HG02623 (cell line): Measurements from ENCODE around the gene PECR.
"Not testable (repeated sequence)": the region's sequence is repeated elsewhere in the genome, so short reads cannot be mapped to it uniquely, and the experiment has no call there.

ENCODE experiments used
- ATAC-seq: cut with Tn5 transposase; IDR thresholded peaks from one replicate; pipeline ENCODE4 v1.9.1; 2021; ENCODE audit warnings: moderate library complexity; ENCODE audit not compliant: unreplicated experiment

The PECR gene

GRCh38 chr2:216107320-216107719, 25.7 kb upstream of the PECR start:
- no peak for ATAC-seq

GRCh38 chr2:216104691-216105090, 23.1 kb upstream of the PECR start:
- ATAC-seq: no peak

- no peak for ATAC-seq
Measured at GRCh38 chr2:216103213-216103612, 21.6 kb upstream of the PECR start.

GRCh38 chr2:216101109-216101508, 19.5 kb upstream of the PECR start:
- no peak for ATAC-seq

- ATAC-seq: no peak
Measured at GRCh38 chr2:216098421-216099334, 17.1 kb upstream of the PECR start.

- ATAC-seq: no peak
Measured at GRCh38 chr2:216094701-216095100, 13.1 kb upstream of the PECR start.

GRCh38 chr2:216092646-216093045, 11.0 kb upstream of the PECR start:
- ATAC-seq: no peak

GRCh38 chr2:216090369-216090786, 8.8 kb upstream of the PECR start:
- peak; percentile 53 for ATAC-seq

GRCh38 chr2:216086207-216086893, 4.7 kb upstream of the PECR start:
- ATAC-seq: no peak

GRCh38 chr2:216084547-216084946, 2.9 kb upstream of the PECR start:
- ATAC-seq: no peak

- no peak for ATAC-seq
Measured at GRCh38 chr2:216083464-216084281, 2.1 kb upstream of the PECR start.

- no peak for ATAC-seq
Measured at GRCh38 chr2:216082805-216083204, 1.2 kb upstream of the PECR start.

- no peak for ATAC-seq
Measured at GRCh38 chr2:216082117-216082711, 605 bp upstream of the PECR start.

- ATAC-seq: no peak
Measured at GRCh38 chr2:216081012-216081411, 597 bp downstream of the PECR start.

GRCh38 chr2:216080048-216080447, 1.6 kb downstream of the PECR start:
- not testable (repeated sequence) for ATAC-seq

- no peak for ATAC-seq
Measured at GRCh38 chr2:216078776-216079175, 2.8 kb downstream of the PECR start.

- ATAC-seq: no peak
Measured at GRCh38 chr2:216075510-216076485, 5.8 kb downstream of the PECR start.

GRCh38 chr2:216074794-216075193, 6.8 kb downstream of the PECR start:
- ATAC-seq: no peak

- no peak for ATAC-seq
Measured at GRCh38 chr2:216074380-216074779, 7.2 kb downstream of the PECR start.

- ATAC-seq: no peak
Measured at GRCh38 chr2:216073773-216074172, 7.8 kb downstream of the PECR start.
